Glomerular endothelial cell (primary cell): ENCODE results near the gene HS6ST2. TPM values are rescaled to one million over a fixed set of nuclear protein-coding genes. Genes with fewer than 3 reads are reported as not detected.

Source experiments
- DNase-seq: peaks from one replicate; pipeline ENCODE4 v3.0.0-alpha.2; 2011; ENCODE audit warnings: low read depth, low spot score; ENCODE audit errors: extremely low read depth
- total RNA-seq: library from RNA; depleted of rRNA; stranded (reverse); fragments of >200 nt; gene quantifications from 2 replicates; pipeline ENCODE4 v1.2.3, GENCODE V29; 2015

The HS6ST2 gene
- total RNA-seq, 1 donor from 2014 or later: 0.82 TPM

GRCh38 chrX:132631579-132632232 lies 326.7 kb downstream of the HS6ST2 start:
- no peak for DNase-seq

GRCh38 chrX:132624466-132624865 lies 334.0 kb downstream of the HS6ST2 start:
- no peak for DNase-seq

- no peak for DNase-seq
These were observed 334.5 kb downstream of the HS6ST2 start for GRCh38 chrX:132623942-132624341.

- no peak for DNase-seq
These were observed 335.1 kb downstream of the HS6ST2 start for GRCh38 chrX:132623300-132623699.

GRCh38 chrX:132622130-132622529 lies 336.3 kb downstream of the HS6ST2 start:
- no peak for DNase-seq

- DNase-seq: no peak
These were observed 339.6 kb downstream of the HS6ST2 start for GRCh38 chrX:132618810-132619209.

GRCh38 chrX:132615391-132616131 lies 342.9 kb downstream of the HS6ST2 start:
- DNase-seq: no peak

- no peak for DNase-seq
These were observed 344.1 kb downstream of the HS6ST2 start for GRCh38 chrX:132614297-132614696.

- DNase-seq: no peak
These were observed 344.6 kb downstream of the HS6ST2 start for GRCh38 chrX:132613801-132614200.

GRCh38 chrX:132612821-132613564 lies 345.4 kb downstream of the HS6ST2 start:
- DNase-seq: no peak

- DNase-seq: no peak
These were observed 347.9 kb downstream of the HS6ST2 start for GRCh38 chrX:132610536-132610935.

- no peak for DNase-seq
These were observed 349.0 kb downstream of the HS6ST2 start for GRCh38 chrX:132609362-132609848.

- no peak for DNase-seq
These were observed 354.6 kb downstream of the HS6ST2 start for GRCh38 chrX:132603700-132604286.

GRCh38 chrX:132602701-132603100 lies 355.7 kb downstream of the HS6ST2 start:
- DNase-seq: no peak

GRCh38 chrX:132594999-132595398 lies 363.4 kb downstream of the HS6ST2 start:
- DNase-seq: no peak

GRCh38 chrX:132594129-132594528 lies 364.3 kb downstream of the HS6ST2 start:
- DNase-seq: no peak

GRCh38 chrX:132592880-132593279 lies 365.5 kb downstream of the HS6ST2 start:
- no peak for DNase-seq

GRCh38 chrX:132591719-132592275 lies 366.6 kb downstream of the HS6ST2 start:
- DNase-seq: no peak

GRCh38 chrX:132590350-132591026 lies 367.9 kb downstream of the HS6ST2 start:
- DNase-seq: no peak

GRCh38 chrX:132584936-132585335 lies 373.5 kb downstream of the HS6ST2 start:
- no peak for DNase-seq
